ENCODE results near the gene MLH1.

GRCh38 chr3:36944641-36945270 lies 48.6 kb upstream of the MLH1 start, which contains the start of gene TRANK1:
- no peak for TF ChIP-seq ZNF232 (CRISPR knock-in tag; IDR thresholded peaks at IDR 0.05)
- TF ChIP-seq CTCF (IDR thresholded peaks at IDR 0.05) = no peak
- TF ChIP-seq CREB1 (CRISPR knock-in tag; IDR thresholded peaks at IDR 0.05) = no peak
- no peak for TF ChIP-seq NR3C1 (CRISPR knock-in tag; conservative IDR thresholded peaks at IDR 0.05; ENCODE audit: low read depth)
- TF ChIP-seq E2F1 (CRISPR knock-in tag; IDR thresholded peaks at IDR 0.05) = no peak
- peak; percentile 36; the same call in 1 of the 2 replicates for TF ChIP-seq HMGXB4 (CRISPR knock-in tag; IDR thresholded peaks at IDR 0.05)
- peak; percentile 53; the same call in 1 of the 2 replicates for TF ChIP-seq USF1 (CRISPR knock-in tag; IDR thresholded peaks at IDR 0.05)
- no peak for TF ChIP-seq ATF3 (CRISPR knock-in tag; conservative IDR thresholded peaks at IDR 0.05)

Data from WTC11 (cell line).